HEK293 (cell line): ENCODE results near the gene DNAJB8.

ENCODE experiments used
- BCL11A ChIP-seq: fragments of 450-650 bp; formaldehyde crosslinking; IDR thresholded peaks from 2 replicates; pipeline ENCODE4 v1.5.1; 2016; ENCODE audit warnings: low read depth, missing biosample characterization, missing genetic modification characterization
- HOXA7 ChIP-seq: sonication (generic); formaldehyde crosslinking; IDR thresholded peaks from 2 replicates; pipeline ENCODE4 v1.8.1; 2022; ENCODE audit warnings: missing genetic modification reagents, borderline replicate concordance
- MEIS1 ChIP-seq: sonication (generic); formaldehyde crosslinking; IDR thresholded peaks from 2 replicates; pipeline ENCODE4 v1.8.1; 2022; ENCODE audit warnings: missing genetic modification reagents, mild to moderate bottlenecking, borderline replicate concordance
- YY1 ChIP-seq: fragments of 450-650 bp; formaldehyde crosslinking; IDR thresholded peaks from 2 replicates; pipeline ENCODE4 v1.5.1; 2018; ENCODE audit warnings: missing biosample characterization, missing genetic modification characterization
- ZBTB21 ChIP-seq: fragments of 450-650 bp; formaldehyde crosslinking; IDR thresholded peaks from 2 replicates; pipeline ENCODE4 v1.5.1; 2017; ENCODE audit warnings: missing biosample characterization, missing genetic modification characterization
- ZNF121 ChIP-seq: fragments of 450-650 bp; formaldehyde crosslinking; IDR thresholded peaks from 2 replicates; pipeline ENCODE4 v1.5.1; 2016; ENCODE audit warnings: missing biosample characterization, missing genetic modification characterization
- ZNF138 ChIP-seq: fragments of 450-650 bp; formaldehyde crosslinking; IDR thresholded peaks from 2 replicates; pipeline ENCODE4 v1.5.1; 2016; ENCODE audit warnings: missing biosample characterization, missing genetic modification characterization, borderline replicate concordance
- ZNF140 ChIP-seq: fragments of 450-650 bp; formaldehyde crosslinking; IDR thresholded peaks from 2 replicates; pipeline ENCODE4 v1.5.1; 2016; ENCODE audit warnings: missing biosample characterization, missing genetic modification characterization
- ZNF274 ChIP-seq, 2 experiments: fragments of 200-500 bp in 1 of 2; fragments of 450-650 bp in 1 of 2; sonication (Bioruptor generic) in 1 of 2; formaldehyde crosslinking in 1 of 2; IDR thresholded peaks; 2 replicates each; pipeline versions ENCODE4 v1.5.1 to v1.6.1; 2014 to 2016; ENCODE audit warnings: borderline replicate concordance in 1 of 2, inconsistent platforms in 1 of 2, low read length in 1 of 2, missing biosample characterization in 1 of 2, missing genetic modification characterization in 1 of 2
- ZNF558 ChIP-seq: fragments of 450-650 bp; formaldehyde crosslinking; IDR thresholded peaks from 2 replicates; pipeline ENCODE4 v1.5.1; 2016; ENCODE audit warnings: missing biosample characterization, missing genetic modification characterization
- ZNF701 ChIP-seq: fragments of 450-650 bp; formaldehyde crosslinking; IDR thresholded peaks from 2 replicates; pipeline ENCODE4 v1.5.1; 2016; ENCODE audit warnings: missing biosample characterization, missing genetic modification characterization
- ZSCAN16 ChIP-seq: fragments of 450-650 bp; formaldehyde crosslinking; IDR thresholded peaks from 2 replicates; pipeline ENCODE4 v1.5.1; 2016; ENCODE audit warnings: missing biosample characterization, missing genetic modification characterization
- TF ChIP-seq, protein P1 (sequence below): fragments of 450-650 bp; formaldehyde crosslinking; IDR thresholded peaks from 2 replicates; pipeline ENCODE4 v1.5.1; 2016; ENCODE audit warnings: missing biosample characterization, missing genetic modification characterization
- TF ChIP-seq, protein P2 (sequence below): fragments of 450-650 bp; formaldehyde crosslinking; optimal IDR thresholded peaks from 2 replicates; pipeline ENCODE3; 2016; ENCODE audit warnings: missing biosample characterization, mild to moderate bottlenecking, missing genetic modification characterization

DNA sequence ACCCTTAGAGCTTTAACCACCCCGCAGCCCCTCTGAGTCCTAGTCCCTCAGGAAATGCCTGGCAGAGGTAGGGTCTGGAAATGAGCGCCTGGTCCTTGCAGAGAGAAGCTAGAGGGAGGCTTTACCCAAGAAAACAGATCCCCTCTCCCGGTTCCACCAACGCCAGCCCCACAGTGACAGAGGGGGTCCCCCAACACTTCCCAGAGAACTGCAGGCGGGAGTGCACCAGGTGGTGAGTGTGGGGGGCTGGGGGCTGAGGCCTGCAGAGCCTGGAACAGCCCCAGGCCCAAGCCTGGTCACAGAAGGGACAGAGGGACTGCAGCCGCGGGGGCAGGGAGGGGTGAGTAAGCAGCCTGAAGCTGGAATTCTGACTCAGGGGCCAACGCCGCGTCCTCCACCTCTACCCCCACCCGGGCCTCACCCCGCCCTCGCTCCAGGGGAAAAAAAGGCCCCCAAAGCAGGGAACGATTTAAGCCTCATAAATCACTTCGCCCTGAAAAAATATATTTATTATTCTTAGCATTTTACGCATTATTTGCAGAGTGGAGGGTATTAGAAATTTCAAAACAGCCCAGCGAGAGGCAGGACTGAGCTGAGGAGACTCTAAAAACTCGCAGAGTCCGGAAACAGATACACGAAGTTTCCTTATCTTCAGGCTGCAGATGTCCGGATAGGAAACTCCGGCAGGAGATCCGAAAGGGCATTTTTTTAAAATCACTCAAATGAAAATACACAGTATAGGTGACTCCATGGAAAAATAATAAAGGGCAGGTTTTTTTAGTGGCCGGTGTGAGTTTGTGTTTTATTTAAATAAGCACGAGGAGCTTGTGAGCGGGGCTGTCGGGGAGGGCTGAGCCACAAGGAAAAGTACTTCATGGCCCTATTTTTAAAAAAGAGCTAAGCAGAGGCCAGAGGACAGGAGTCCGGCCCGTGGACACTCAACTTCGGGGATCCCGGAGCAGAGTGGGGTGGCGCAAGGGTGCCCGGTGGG lies 16.3 kb upstream of the DNAJB8 start:
- TF ChIP-seq ZNF274 (IDR thresholded peaks at IDR 0.05; ENCODE audit: low read length) = no peak
- TF ChIP-seq ZNF274 (tag by site-specific recombination; IDR thresholded peaks at IDR 0.05; ENCODE audit: borderline replicate concordance) = no peak
- no peak for TF ChIP-seq ZNF138 (tag by site-specific recombination)
- TF ChIP-seq, protein P1, sequence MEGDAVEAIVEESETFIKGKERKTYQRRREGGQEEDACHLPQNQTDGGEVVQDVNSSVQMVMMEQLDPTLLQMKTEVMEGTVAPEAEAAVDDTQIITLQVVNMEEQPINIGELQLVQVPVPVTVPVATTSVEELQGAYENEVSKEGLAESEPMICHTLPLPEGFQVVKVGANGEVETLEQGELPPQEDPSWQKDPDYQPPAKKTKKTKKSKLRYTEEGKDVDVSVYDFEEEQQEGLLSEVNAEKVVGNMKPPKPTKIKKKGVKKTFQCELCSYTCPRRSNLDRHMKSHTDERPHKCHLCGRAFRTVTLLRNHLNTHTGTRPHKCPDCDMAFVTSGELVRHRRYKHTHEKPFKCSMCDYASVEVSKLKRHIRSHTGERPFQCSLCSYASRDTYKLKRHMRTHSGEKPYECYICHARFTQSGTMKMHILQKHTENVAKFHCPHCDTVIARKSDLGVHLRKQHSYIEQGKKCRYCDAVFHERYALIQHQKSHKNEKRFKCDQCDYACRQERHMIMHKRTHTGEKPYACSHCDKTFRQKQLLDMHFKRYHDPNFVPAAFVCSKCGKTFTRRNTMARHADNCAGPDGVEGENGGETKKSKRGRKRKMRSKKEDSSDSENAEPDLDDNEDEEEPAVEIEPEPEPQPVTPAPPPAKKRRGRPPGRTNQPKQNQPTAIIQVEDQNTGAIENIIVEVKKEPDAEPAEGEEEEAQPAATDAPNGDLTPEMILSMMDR (tag by site-specific recombination) = no peak
- TF ChIP-seq ZNF140 = no peak
- TF ChIP-seq YY1 = no peak
- TF ChIP-seq ZNF121 (tag by site-specific recombination) = no peak
- TF ChIP-seq, protein P2, sequence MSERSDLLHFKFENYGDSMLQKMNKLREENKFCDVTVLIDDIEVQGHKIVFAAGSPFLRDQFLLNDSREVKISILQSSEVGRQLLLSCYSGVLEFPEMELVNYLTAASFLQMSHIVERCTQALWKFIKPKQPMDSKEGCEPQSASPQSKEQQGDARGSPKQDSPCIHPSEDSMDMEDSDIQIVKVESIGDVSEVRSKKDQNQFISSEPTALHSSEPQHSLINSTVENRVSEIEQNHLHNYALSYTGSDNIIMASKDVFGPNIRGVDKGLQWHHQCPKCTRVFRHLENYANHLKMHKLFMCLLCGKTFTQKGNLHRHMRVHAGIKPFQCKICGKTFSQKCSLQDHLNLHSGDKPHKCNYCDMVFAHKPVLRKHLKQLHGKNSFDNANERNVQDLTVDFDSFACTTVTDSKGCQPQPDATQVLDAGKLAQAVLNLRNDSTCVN = no peak
- TF ChIP-seq ZNF558 (tag by site-specific recombination) = no peak
- no peak for TF ChIP-seq ZNF701 (tag by site-specific recombination)
- no peak for TF ChIP-seq BCL11A (tag by site-specific recombination)
- TF ChIP-seq HOXA7 (CRISPR knock-in tag) = no peak
- TF ChIP-seq MEIS1 (CRISPR knock-in tag) = no peak
- TF ChIP-seq ZSCAN16 (tag by site-specific recombination) = no peak
- TF ChIP-seq ZBTB21 (tag by site-specific recombination) = no peak
